Endothelial cell of umbilical vein (primary cell): ENCODE data around the gene SLC25A41. TPM values are rescaled to one million over a fixed set of nuclear protein-coding genes. Genes with fewer than 3 reads are reported as not detected.

ENCODE experiments used
- BruUV-seq: library from RNA; stranded (reverse); fragments of 400-500 nt; replicated peaks from 2 replicates; lab custom pipeline; 2021; lab: Mats Ljungman, UMichigan
- CTCF ChIA-PET: fragments of 300-600, 350-600 bp; sonication (Branson Sonifier 250); formaldehyde crosslinking; loops from one replicate; lab custom pipeline; 2021; ENCODE audit warnings: antibody characterized with exemption, inconsistent platforms; lab: Charles Lee
- POLR2A ChIA-PET: fragments of 300-600, 350-600 bp; sonication (Branson Sonifier 250); formaldehyde crosslinking; loops from one replicate; lab custom pipeline; 2021; ENCODE audit warnings: antibody characterized with exemption, inconsistent platforms; lab: Charles Lee
- DNase-seq: peaks from one replicate; pipeline ENCODE4 v3.0.0-alpha.2; 2011; ENCODE audit warnings: low read depth, low spot score
- FAIRE-seq: peaks from 2 replicates; lab custom pipeline; 2011; peaks lifted over from hg19 to GRCh38; lab: Jason Lieb, UNC
- H2AFZ ChIP-seq: 2 replicates; pipeline ENCODE4 v1.6.0; 2012; ENCODE audit warnings: low read depth, low read length, control low read depth, inconsistent platforms
- H3K27ac ChIP-seq: 2 replicates; pipeline ENCODE4 v1.5.1; 2011; ENCODE audit warnings: low read depth, mild to moderate bottlenecking, control low read depth, low read length, moderate library complexity; ENCODE audit not compliant: insufficient read depth
- H3K27me3 ChIP-seq, 2 experiments: 2 replicates each; pipeline versions ENCODE4 v1.6.0 to v1.6.1; 2011; ENCODE audit warnings: low read length in 2 of 2, mixed read lengths in 1 of 2; ENCODE audit not compliant: control insufficient read depth in 2 of 2, insufficient read depth in 2 of 2
- H3K36me3 ChIP-seq, 2 experiments: 2 replicates in 1 of 2; 3 replicates in 1 of 2; pipeline ENCODE4 v1.5.1; 2011; ENCODE audit warnings: low read length in 2 of 2, mild to moderate bottlenecking in 1 of 2, moderate library complexity in 1 of 2; ENCODE audit not compliant: control insufficient read depth in 2 of 2, insufficient read depth in 2 of 2; ENCODE audit errors: extremely low read depth in 1 of 2
- H3K4me1 ChIP-seq: 3 replicates; pipeline ENCODE4 v1.5.1; 2011; ENCODE audit warnings: mild to moderate bottlenecking, low read length; ENCODE audit not compliant: control insufficient read depth, insufficient read depth; ENCODE audit errors: extremely low read depth
- H3K4me2 ChIP-seq: 2 replicates; pipeline ENCODE4 v1.6.1; 2011; ENCODE audit warnings: low read length, control low read depth, mixed read lengths; ENCODE audit not compliant: insufficient read depth
- H3K4me3 ChIP-seq, 3 experiments: fragments of 200-600 bp in 1 of 3; sonication (generic), shearing (Covaris generic) in 1 of 3; replicated peaks in 1 of 3; 2 replicates each; pipeline ENCODE4 v1.5.1; 2011 to 2016; ENCODE audit warnings: control low read depth in 3 of 3, low read length in 3 of 3, mild to moderate bottlenecking in 2 of 3, inconsistent platforms in 1 of 3, low read depth in 1 of 3, moderate library complexity in 1 of 3; ENCODE audit not compliant: insufficient read depth in 1 of 3
- H3K79me2 ChIP-seq: 2 replicates; pipeline ENCODE4 v1.6.0; 2012; ENCODE audit warnings: low read length, inconsistent platforms; ENCODE audit not compliant: control insufficient read depth, insufficient read depth
- H3K9ac ChIP-seq: replicated peaks from 2 replicates; pipeline ENCODE3; 2011; ENCODE audit warnings: low read length, control low read depth; ENCODE audit not compliant: insufficient read depth; ENCODE audit errors: extremely low read depth
- H3K9me1 ChIP-seq: replicated peaks from 3 replicates; pipeline ENCODE4 v1.6.0; 2011; ENCODE audit warnings: mild to moderate bottlenecking, low read length; ENCODE audit not compliant: control insufficient read depth, insufficient read depth; ENCODE audit errors: extremely low read depth
- H3K9me3 ChIP-seq: replicated peaks from 2 replicates; pipeline ENCODE4 v1.5.1; 2012; ENCODE audit warnings: low read length, inconsistent platforms; ENCODE audit not compliant: control insufficient read depth, insufficient read depth
- H4K20me1 ChIP-seq: replicated peaks from 2 replicates; pipeline ENCODE3; 2011; ENCODE audit warnings: mild to moderate bottlenecking, low read length; ENCODE audit not compliant: control insufficient read depth, insufficient read depth; ENCODE audit errors: extremely low read depth
- CTCF ChIP-seq, 2 donors: IDR thresholded peaks; 1 replicate in 1 of 2; 2 replicates in 1 of 2; pipeline ENCODE4 v1.5.1; 2011; ENCODE audit warnings: low read length in 2 of 2, mild to moderate bottlenecking in 2 of 2, moderate library complexity in 2 of 2, control low read depth in 1 of 2, inconsistent platforms in 1 of 2, low read depth in 1 of 2; ENCODE audit not compliant: insufficient read depth in 1 of 2; ENCODE audit errors: extremely low read depth in 1 of 2
- EZH2 ChIP-seq: IDR thresholded peaks from 2 replicates; pipeline ENCODE4 v1.6.1; 2012; ENCODE audit warnings: borderline replicate concordance, low read depth, mild to moderate bottlenecking, moderate library complexity, low read length, inconsistent platforms; ENCODE audit not compliant: severe bottlenecking
- FOS ChIP-seq: IDR thresholded peaks from 2 replicates; pipeline ENCODE4 v1.6.1; 2011; ENCODE audit warnings: mild to moderate bottlenecking, low read length, moderate library complexity, borderline replicate concordance; ENCODE audit not compliant: insufficient read depth
- GATA2 ChIP-seq: IDR thresholded peaks from 2 replicates; pipeline ENCODE4 v1.7.0; 2011; ENCODE audit warnings: low read depth, mild to moderate bottlenecking, moderate library complexity, mixed read lengths, low read length; ENCODE audit not compliant: insufficient read length, insufficient read depth
- JUN ChIP-seq: IDR thresholded peaks from 2 replicates; pipeline ENCODE4 v1.6.1; 2011; ENCODE audit warnings: borderline replicate concordance, low read depth; ENCODE audit not compliant: insufficient read length, insufficient read depth
- MAX ChIP-seq: IDR thresholded peaks from 2 replicates; pipeline ENCODE4 v1.6.1; 2011; ENCODE audit not compliant: insufficient read depth, insufficient read length
- MYC ChIP-seq: IDR thresholded peaks from one replicate; pipeline ENCODE4 v1.6.1; 2011; ENCODE audit warnings: mild to moderate bottlenecking, low read depth, low read length
- POLR2A ChIP-seq: IDR thresholded peaks from 2 replicates; pipeline ENCODE4 v1.6.1; 2012; ENCODE audit warnings: low read depth, mild to moderate bottlenecking, control low read depth, low read length
- POLR2AphosphoS5 ChIP-seq: IDR thresholded peaks from 2 replicates; pipeline ENCODE4 v1.6.1; 2012; ENCODE audit warnings: low read depth, mild to moderate bottlenecking, control low read depth, low read length, moderate library complexity; ENCODE audit not compliant: insufficient read depth
- dilution Hi-C: fragments of 300-500 bp; cut with MboI; formaldehyde crosslinking; loops from one replicate; pipeline ENCODE4 v1.15.0; 2019; ENCODE audit warnings: low sequenced_read_pairs; ENCODE audit not compliant: extremely low pct_ligation_motif_present
- intact Hi-C: fragments of 100-400 bp; cut with micrococcal nuclease; formaldehyde crosslinking; loops from one replicate; pipeline ENCODE4 v1.10.0; 2022
- polyA plus RNA-seq, 4 experiments: library from polyadenylated mRNA; depleted of rRNA in 3 of 4; stranded (reverse) in 3 of 4; unstranded in 1 of 4; fragments of >200 nt; gene quantifications; 2 replicates each; pipeline versions ENCODE4 v1.2.1 to v1.2.3, GENCODE V29; 2011 to 2012; ENCODE audit warnings: missing spikeins in 1 of 4
- total RNA-seq: library from RNA; stranded (reverse); gene quantifications from 2 replicates; pipeline ENCODE4 v1.2.3, GENCODE V29; 2021

SLC25A41 gene
- total and polyA plus RNA-seq, 2 donors (not counting 3 experiments of a cell fraction or from before 2014, with no cell fraction given), result 0.21 TPM; not detected in 1

- no peak overlapping the region for H3K27ac ChIP-seq
- dilution Hi-C loops (no loop called here), intact Hi-C loops (no loop called here)
- no TSS peak for BruUV-seq
- no peaks in the 10 kb centered on the region for H3K27me3 ChIP-seq
- CTCF ChIA-PET, result no interaction called here
- no peaks in the 10 kb centered on the region for H3K9me1 ChIP-seq
- no peak overlapping the region for H3K4me3 ChIP-seq
- no peak for DNase-seq
- no peaks in the 10 kb centered on the region for H3K9me3 ChIP-seq
- H3K79me2 ChIP-seq, result no peaks in the 10 kb centered on the region
- H3K9ac ChIP-seq, result no peak overlapping the region
- no peaks in the 10 kb centered on the region for H3K36me3 ChIP-seq
- no peak overlapping the region for H3K4me2 ChIP-seq
- no peaks in the 10 kb centered on the region for H3K4me1 ChIP-seq
- no peak overlapping the region for H2AFZ ChIP-seq
- POLR2A ChIA-PET, result no interaction called here
- TF ChIP-seq EZH2, result no peak
- TF ChIP-seq CTCF (IDR thresholded peaks at IDR 0.05; ENCODE audit: extremely low read depth in 1 of 2, insufficient read depth in 1 of 2, low read depth in 1 of 2, low read length in 2 of 2), result no peak
- TF ChIP-seq JUN, result no peak
- TF ChIP-seq MYC, result no peak
- no peak for TF ChIP-seq POLR2AphosphoS5
- no peak for TF ChIP-seq POLR2A
- TF ChIP-seq MAX, result no peak
- TF ChIP-seq FOS, result no peak
- TF ChIP-seq GATA2, result no peak
- H4K20me1 ChIP-seq, result no peaks in the 10 kb centered on the region
- no peak for FAIRE-seq
Observed at GRCh38 chr19:6442087-6442688, 8.6 kb upstream of the SLC25A41 start.
